Astrocyte (in vitro differentiated cells and primary cell): ENCODE results near the gene CTTNBP2NL. TPM values are rescaled to one million over a fixed set of nuclear protein-coding genes. Genes with fewer than 3 reads are reported as not detected.

Experiments
- DNase-seq: peaks from one replicate; pipeline ENCODE4 v3.0.0-alpha.2; 2010; ENCODE audit warnings: low read depth
- FAIRE-seq: peaks from 2 replicates; lab custom pipeline; 2011; peaks lifted over from hg19 to GRCh38; lab: Jason Lieb, UNC
- H2AFZ ChIP-seq: 2 replicates; pipeline ENCODE4 v1.6.0; 2012; ENCODE audit warnings: low read depth, low read length, inconsistent platforms
- H3K27ac ChIP-seq: 2 replicates; pipeline ENCODE4 v1.5.1; 2011; ENCODE audit warnings: low read depth, low read length, inconsistent platforms
- H3K27me3 ChIP-seq: 2 replicates; pipeline ENCODE4 v1.6.0; 2011; ENCODE audit warnings: low read length, inconsistent platforms; ENCODE audit not compliant: insufficient read depth
- H3K36me3 ChIP-seq: 2 replicates; pipeline ENCODE4 v1.5.1; 2011; ENCODE audit warnings: low read length, inconsistent platforms; ENCODE audit not compliant: insufficient read depth
- H3K4me1 ChIP-seq: 2 replicates; pipeline ENCODE4 v1.5.1; 2011; ENCODE audit warnings: low read length, inconsistent platforms; ENCODE audit not compliant: insufficient read depth
- H3K4me2 ChIP-seq: 2 replicates; pipeline ENCODE4 v1.6.0; 2012; ENCODE audit warnings: low read length, inconsistent platforms
- H3K4me3 ChIP-seq: 2 replicates; pipeline ENCODE4 v1.5.1; 2011; ENCODE audit warnings: low read depth, mild to moderate bottlenecking, low read length, inconsistent platforms; ENCODE audit not compliant: insufficient read depth
- H3K79me2 ChIP-seq: 2 replicates; pipeline ENCODE4 v1.6.0; 2012; ENCODE audit warnings: mild to moderate bottlenecking, low read length, inconsistent platforms; ENCODE audit not compliant: insufficient read depth
- H3K9ac ChIP-seq: 2 replicates; pipeline ENCODE4 v1.6.0; 2012; ENCODE audit warnings: mild to moderate bottlenecking, low read length, inconsistent platforms
- H3K9me3 ChIP-seq: 2 replicates; pipeline ENCODE4 v1.5.1; 2012; ENCODE audit warnings: low read depth, mild to moderate bottlenecking, low read length, inconsistent platforms; ENCODE audit not compliant: insufficient read depth
- H4K20me1 ChIP-seq: 2 replicates; pipeline ENCODE4 v1.6.0; 2012; ENCODE audit warnings: low read length, inconsistent platforms; ENCODE audit not compliant: insufficient read depth
- H3K27ac Mint-ChIP-seq: one replicate; pipeline ENCODE4 v1.8.0; 2021; ENCODE audit warnings: mild to moderate bottlenecking, mixed read lengths; ENCODE audit not compliant: unreplicated experiment
- H3K27me3 Mint-ChIP-seq: one replicate; pipeline ENCODE4 v1.8.0; 2021; ENCODE audit warnings: low read depth, mixed read lengths; ENCODE audit not compliant: unreplicated experiment
- H3K36me3 Mint-ChIP-seq: one replicate; pipeline ENCODE4 v1.8.0; 2021; ENCODE audit warnings: low read depth, mixed read lengths; ENCODE audit not compliant: unreplicated experiment
- H3K4me1 Mint-ChIP-seq: one replicate; pipeline ENCODE4 v1.8.0; 2021; ENCODE audit warnings: low read depth, mixed read lengths; ENCODE audit not compliant: unreplicated experiment
- H3K4me3 Mint-ChIP-seq: one replicate; pipeline ENCODE4 v1.8.0; 2021; ENCODE audit warnings: mild to moderate bottlenecking, moderate library complexity, mixed read lengths; ENCODE audit not compliant: unreplicated experiment
- H3K9me3 Mint-ChIP-seq: one replicate; pipeline ENCODE4 v1.8.0; 2021; ENCODE audit warnings: mild to moderate bottlenecking, mixed read lengths; ENCODE audit not compliant: unreplicated experiment
- EZH2 ChIP-seq: IDR thresholded peaks from 2 replicates; pipeline ENCODE4 v1.6.1; 2012; ENCODE audit warnings: mild to moderate bottlenecking, low read length, inconsistent platforms; ENCODE audit not compliant: insufficient read depth
- total RNA-seq: library from RNA; stranded (reverse); gene quantifications from 2 replicates; pipeline ENCODE4 v1.2.1, GENCODE V29; 2021
- TF ChIP-seq, protein P1 (sequence below): IDR thresholded peaks from 2 replicates; pipeline ENCODE4 v1.5.1; 2011; ENCODE audit warnings: low read depth, mild to moderate bottlenecking, inconsistent platforms, low read length, moderate library complexity; ENCODE audit not compliant: insufficient read depth

CTTNBP2NL gene
- total RNA-seq, 1 donor from 2014 or later, result 91.9 TPM

DNA sequence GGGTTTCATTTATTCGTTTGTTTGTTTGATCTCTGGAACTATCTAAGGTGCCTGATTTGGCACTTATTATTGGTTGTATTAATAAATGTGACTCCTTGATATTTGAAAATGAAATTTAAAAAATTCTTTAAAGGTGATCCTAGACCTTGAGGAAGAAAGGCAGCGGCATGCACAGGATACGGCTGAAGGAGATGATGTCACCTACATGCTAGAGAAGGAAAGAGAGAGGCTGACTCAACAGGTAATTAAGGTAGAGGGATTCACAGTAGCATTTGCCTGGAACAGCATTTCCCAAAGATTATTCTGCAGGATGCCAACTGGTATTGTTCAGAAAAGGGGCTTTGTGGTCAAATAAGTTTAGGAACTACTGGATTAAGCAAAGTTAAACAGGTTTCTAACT is 58.3 kb downstream of the CTTNBP2NL start:
- Histone ChIP-seq H3K4me3 (no peak overlapping the region), H3K9ac (no peak overlapping the region), H3K9me3 (no peaks in the 10 kb centered on the region), H4K20me1 (peaks cover 42% of the 10 kb centered on the region), H3K27me3 (no peaks in the 10 kb centered on the region), H3K4me2 (no peak overlapping the region), H3K27ac (no peak overlapping the region), H2AFZ (no peak overlapping the region), H3K4me1 (peaks cover 6% of the 10 kb centered on the region), H3K79me2 (peaks cover 21% of the 10 kb centered on the region), H3K36me3 (peaks cover 40% of the 10 kb centered on the region)
- Mint-ChIP-seq H3K27ac (no peak overlapping the region), H3K4me1 (peaks cover 18% of the 10 kb centered on the region), H3K9me3 (no peaks in the 10 kb centered on the region), H3K36me3 (peaks cover 28% of the 10 kb centered on the region), H3K27me3 (no peaks in the 10 kb centered on the region), H3K4me3 (no peak overlapping the region)
- FAIRE-seq, result no peak
- no peak for DNase-seq
- TF ChIP-seq, protein P1, sequence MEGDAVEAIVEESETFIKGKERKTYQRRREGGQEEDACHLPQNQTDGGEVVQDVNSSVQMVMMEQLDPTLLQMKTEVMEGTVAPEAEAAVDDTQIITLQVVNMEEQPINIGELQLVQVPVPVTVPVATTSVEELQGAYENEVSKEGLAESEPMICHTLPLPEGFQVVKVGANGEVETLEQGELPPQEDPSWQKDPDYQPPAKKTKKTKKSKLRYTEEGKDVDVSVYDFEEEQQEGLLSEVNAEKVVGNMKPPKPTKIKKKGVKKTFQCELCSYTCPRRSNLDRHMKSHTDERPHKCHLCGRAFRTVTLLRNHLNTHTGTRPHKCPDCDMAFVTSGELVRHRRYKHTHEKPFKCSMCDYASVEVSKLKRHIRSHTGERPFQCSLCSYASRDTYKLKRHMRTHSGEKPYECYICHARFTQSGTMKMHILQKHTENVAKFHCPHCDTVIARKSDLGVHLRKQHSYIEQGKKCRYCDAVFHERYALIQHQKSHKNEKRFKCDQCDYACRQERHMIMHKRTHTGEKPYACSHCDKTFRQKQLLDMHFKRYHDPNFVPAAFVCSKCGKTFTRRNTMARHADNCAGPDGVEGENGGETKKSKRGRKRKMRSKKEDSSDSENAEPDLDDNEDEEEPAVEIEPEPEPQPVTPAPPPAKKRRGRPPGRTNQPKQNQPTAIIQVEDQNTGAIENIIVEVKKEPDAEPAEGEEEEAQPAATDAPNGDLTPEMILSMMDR, result no peak

DNA sequence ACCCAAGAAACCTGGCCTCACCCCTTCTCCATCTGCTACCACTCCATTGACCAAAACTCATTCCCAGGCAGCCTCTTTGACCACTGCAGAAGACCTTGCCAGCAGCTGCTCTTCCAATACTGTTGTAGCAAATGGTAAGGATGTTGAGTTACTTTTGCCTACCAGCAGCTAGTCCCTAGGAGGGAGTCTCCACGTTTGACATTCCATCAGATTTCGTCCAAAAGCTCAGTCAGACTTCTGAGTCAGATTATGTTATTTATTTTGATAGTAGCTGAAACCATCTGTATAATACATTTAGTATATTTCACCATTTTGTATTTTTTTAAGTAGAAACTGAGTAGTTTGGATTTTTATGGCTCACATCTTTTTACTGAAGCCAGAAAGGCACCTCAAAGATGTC is 61.2 kb downstream of the CTTNBP2NL start:
- H3K4me1 ChIP-seq, result peaks cover 13% of the 10 kb centered on the region
- H3K9me3 ChIP-seq, result no peaks in the 10 kb centered on the region
- H3K9ac ChIP-seq, result no peak overlapping the region
- H3K79me2 ChIP-seq, result peaks cover 17% of the 10 kb centered on the region
- H2AFZ ChIP-seq, result no peak overlapping the region
- Mint-ChIP-seq H3K9me3 (no peaks in the 10 kb centered on the region), H3K27ac (no peak overlapping the region), H3K36me3 (peaks cover 31% of the 10 kb centered on the region), H3K27me3 (no peaks in the 10 kb centered on the region), H3K4me1 (peaks cover 15% of the 10 kb centered on the region), H3K4me3 (no peak overlapping the region)
- no peak overlapping the region for H3K4me3 ChIP-seq
- FAIRE-seq (no peak), DNase-seq (peak; percentile 30)
- peaks cover 39% of the 10 kb centered on the region for H3K36me3 ChIP-seq
- no peak overlapping the region for H3K27ac ChIP-seq
- TF ChIP-seq, protein P1, result no peak
- TF ChIP-seq EZH2, result no peak
- H4K20me1 ChIP-seq, result peaks cover 44% of the 10 kb centered on the region
- no peak overlapping the region for H3K4me2 ChIP-seq
- no peaks in the 10 kb centered on the region for H3K27me3 ChIP-seq

DNA sequence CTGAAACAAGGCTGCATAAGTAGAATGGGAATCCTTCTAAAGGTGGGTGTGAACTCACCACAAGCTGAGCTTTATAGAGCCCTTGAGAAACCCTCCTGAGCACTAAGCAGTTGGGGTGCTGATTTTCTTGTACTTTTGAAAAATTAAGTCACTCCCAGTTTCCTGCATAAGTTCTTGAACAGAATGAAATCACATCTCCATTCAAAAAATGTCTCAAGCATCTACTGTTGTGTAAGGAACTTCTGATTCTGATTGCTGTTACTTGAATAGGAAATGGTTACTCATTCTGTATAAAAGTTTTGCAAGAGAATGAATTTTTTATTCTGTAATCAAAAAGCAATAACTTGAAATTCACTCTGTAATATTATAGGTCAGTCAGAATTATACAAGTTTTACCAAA is 61.9 kb downstream of the CTTNBP2NL start:
- no peak for DNase-seq

More for the DNA sequence above, 61.9 kb downstream of the CTTNBP2NL start:
- no peak overlapping the region for H3K4me3 Mint-ChIP-seq
- peaks cover 18% of the 10 kb centered on the region for H3K4me1 Mint-ChIP-seq
- H3K9me3 Mint-ChIP-seq, result no peaks in the 10 kb centered on the region
- no peaks in the 10 kb centered on the region for H3K27me3 ChIP-seq
- no peak overlapping the region for H3K4me3 ChIP-seq
- H3K27ac ChIP-seq, result no peak overlapping the region
- peaks cover 39% of the 10 kb centered on the region for H3K36me3 ChIP-seq
- peaks cover 39% of the 10 kb centered on the region for H4K20me1 ChIP-seq
- no peak overlapping the region for H2AFZ ChIP-seq
- no peak for FAIRE-seq
- H3K9ac ChIP-seq, result no peak overlapping the region
- no peak overlapping the region for H3K4me2 ChIP-seq
- TF ChIP-seq EZH2, result no peak
- no peaks in the 10 kb centered on the region for H3K9me3 ChIP-seq
- H3K27ac Mint-ChIP-seq, result no peak overlapping the region
- H3K4me1 ChIP-seq, result peaks cover 13% of the 10 kb centered on the region
- H3K36me3 Mint-ChIP-seq, result peaks cover 33% of the 10 kb centered on the region
- peaks cover 12% of the 10 kb centered on the region for H3K79me2 ChIP-seq
- H3K27me3 Mint-ChIP-seq, result no peaks in the 10 kb centered on the region
